HPDE6-E6E7 (cell line): ENCODE data around the gene RPL6.

Experiments
- DNase-seq: peaks from one replicate; pipeline ENCODE4 v3.0.0; 2011; ENCODE audit warnings: missing footprints; ENCODE audit errors: extremely low spot score

The RPL6 gene

GRCh38 chr12:112380663-112381405 lies 28.6 kb downstream of the RPL6 start:
- no peak for DNase-seq

DNA sequence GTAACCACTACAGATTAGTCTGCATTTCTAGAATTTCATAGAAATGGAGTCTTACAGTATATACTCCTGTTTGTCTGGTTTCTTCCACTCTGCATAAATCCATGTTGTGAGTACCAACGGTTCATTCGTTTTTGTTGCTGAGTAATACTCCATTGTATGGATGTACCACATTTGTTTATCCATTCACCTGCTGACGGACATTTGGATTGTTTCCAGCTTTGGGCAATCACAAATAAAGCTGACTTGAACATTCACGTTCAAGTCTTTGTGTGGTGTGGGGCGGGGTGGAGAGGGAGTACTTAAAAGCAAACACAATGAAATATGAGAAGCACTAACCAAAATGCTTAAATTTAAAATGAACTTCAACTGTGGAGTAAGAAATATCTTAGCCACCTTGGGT lies 34.3 kb downstream of the RPL6 start:
- no peak for DNase-seq

- DNase-seq = no peak
Observed at GRCh38 chr12:112374166-112374740, 35.2 kb downstream of the RPL6 start.

DNA sequence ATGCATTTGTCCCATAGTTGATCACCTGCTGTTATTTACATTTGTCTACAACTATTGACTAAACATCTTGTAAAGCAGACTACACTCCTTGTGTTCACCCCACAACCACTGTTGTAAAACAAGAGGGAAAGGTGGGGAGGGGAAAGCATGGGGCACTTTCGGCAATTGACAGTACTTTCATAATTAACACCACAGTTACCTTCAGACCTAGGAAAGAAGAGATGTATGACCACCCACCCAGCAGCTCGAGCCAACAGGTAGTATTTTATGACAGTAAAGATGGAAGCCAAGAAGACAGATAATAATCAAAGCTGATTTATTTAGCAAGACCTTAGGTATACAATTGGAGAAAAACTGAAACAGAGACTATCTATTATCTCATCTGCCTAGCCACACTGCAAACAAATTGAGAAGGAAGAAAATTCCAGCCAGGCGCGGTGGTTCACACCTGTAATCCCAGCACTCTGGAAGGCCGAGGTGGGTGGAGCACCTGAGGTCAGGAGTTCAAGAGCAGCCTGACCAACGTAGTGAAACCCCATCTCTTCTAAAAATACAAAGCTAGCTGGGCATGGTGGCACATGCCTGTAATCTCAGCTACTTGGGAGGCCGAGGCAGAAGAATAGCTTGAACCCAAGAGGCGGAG lies 38.4 kb downstream of the RPL6 start:
- DNase-seq = no peak

DNA sequence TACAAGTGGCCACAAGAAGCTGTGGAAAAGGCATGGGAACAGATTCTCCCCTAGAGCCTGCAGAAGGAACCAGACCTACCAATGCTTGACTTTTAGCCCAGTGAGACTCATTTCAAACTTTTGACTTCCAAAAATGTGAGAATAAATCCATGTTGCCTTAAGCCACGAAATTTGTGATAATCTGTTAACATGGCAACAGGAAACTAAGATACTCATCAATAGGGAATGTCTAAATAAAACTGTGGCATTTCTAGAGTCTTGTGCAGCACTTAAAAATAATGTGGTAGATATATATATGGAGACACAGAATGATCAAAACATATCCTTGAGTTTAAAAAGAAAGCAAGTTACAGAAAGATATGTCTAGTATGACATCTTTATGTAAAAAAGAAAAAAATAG lies 39.2 kb downstream of the RPL6 start:
- no peak for DNase-seq

GRCh38 chr12:112368856-112369255 lies 40.5 kb downstream of the RPL6 start:
- no peak for DNase-seq

- no peak for DNase-seq
Observed at GRCh38 chr12:112367965-112368364, 41.4 kb downstream of the RPL6 start.

GRCh38 chr12:112362310-112362709 lies 47.1 kb downstream of the RPL6 start:
- DNase-seq = no peak

DNA sequence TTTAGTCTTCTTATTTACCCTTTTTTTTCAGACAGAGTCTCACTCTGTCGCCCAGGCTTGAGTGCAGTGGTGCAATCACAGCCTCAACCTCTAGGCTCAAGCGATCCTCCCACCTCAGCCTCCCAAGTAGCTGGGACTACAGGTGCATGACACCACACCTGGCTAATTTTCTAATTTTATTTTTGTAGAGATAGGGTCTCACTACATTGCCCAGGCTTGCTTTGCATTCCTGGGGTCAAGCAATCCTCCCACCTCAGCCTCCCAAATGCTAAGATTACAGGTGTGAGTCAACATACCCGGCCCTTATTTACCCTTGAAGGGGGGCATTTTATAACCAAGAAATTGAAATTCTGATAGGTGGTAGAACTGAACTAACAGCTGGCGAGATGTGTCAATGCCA lies 48.1 kb downstream of the RPL6 start:
- DNase-seq = no peak

- no peak for DNase-seq
Observed at GRCh38 chr12:112359290-112359689, 50.1 kb downstream of the RPL6 start.

DNA sequence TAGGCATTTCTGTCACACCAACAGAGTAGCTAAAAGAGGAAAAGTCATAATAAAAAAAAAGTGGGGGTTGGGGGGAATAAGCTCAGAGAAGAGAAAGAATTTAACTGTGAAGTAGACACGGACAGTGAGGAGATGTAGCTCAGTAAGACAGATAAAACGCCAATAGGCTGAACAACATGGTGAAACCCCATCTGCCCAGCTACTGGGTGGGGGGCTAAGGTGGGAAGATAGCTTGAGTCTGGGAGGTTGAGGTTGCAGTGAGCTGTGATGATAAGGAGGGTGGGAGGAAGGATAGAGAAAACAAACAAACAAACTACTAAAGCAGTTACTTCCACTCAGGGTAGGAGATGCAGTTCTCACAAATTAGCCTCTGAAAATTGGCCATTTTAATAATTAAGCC lies 52.2 kb downstream of the RPL6 start:
- DNase-seq = no peak
